ENCODE results near the gene EN2.

EN2 gene

GRCh38 chr7:155458878-155459699, 1.2 kb downstream of the EN2 start:
- no peak for DNase-seq (ENCODE audit: low read depth in 1 of 2, low spot score in 1 of 2)
- Histone ChIP-seq H3K4me3 (replicated peaks; ENCODE audit: insufficient read depth, low read length) (no peak overlapping the region), H3K27ac (replicated peaks) (no peak overlapping the region), H3K27me3 (ENCODE audit: insufficient read depth, poor library complexity, severe bottlenecking) (peaks cover 84% of the 10 kb centered on the region)
- no peak for TF ChIP-seq POLR2AphosphoS5 (IDR thresholded peaks at IDR 0.05; ENCODE audit: low read depth)
- TF ChIP-seq CTCF (IDR thresholded peaks at IDR 0.05; ENCODE audit: insufficient read depth, low read length) = no peak
- TF ChIP-seq SPI1 (IDR thresholded peaks at IDR 0.05; ENCODE audit: borderline replicate concordance, low read depth) = no peak
- TF ChIP-seq GABPA (IDR thresholded peaks at IDR 0.05; ENCODE audit: low read depth) = no peak
- no peak for TF ChIP-seq REST (IDR thresholded peaks at IDR 0.05; ENCODE audit: insufficient replicate concordance, low read depth)

GRCh38 chr7:155459700-155460461, 2.0 kb downstream of the EN2 start:
- H3K27me3 ChIP-seq (ENCODE audit: insufficient read depth, poor library complexity, severe bottlenecking) = peaks cover 84% of the 10 kb centered on the region
- no peak overlapping the region for H3K4me3 ChIP-seq (replicated peaks; ENCODE audit: insufficient read depth, low read length)
- DNase-seq (ENCODE audit: low read depth in 1 of 2, low spot score in 1 of 2) = no peak
- H3K27ac ChIP-seq (replicated peaks) = no peak overlapping the region
- TF ChIP-seq CTCF (IDR thresholded peaks at IDR 0.05; ENCODE audit: insufficient read depth, low read length) (no peak), REST (IDR thresholded peaks at IDR 0.05; ENCODE audit: insufficient replicate concordance, low read depth) (no peak), POLR2AphosphoS5 (IDR thresholded peaks at IDR 0.05; ENCODE audit: low read depth) (no peak), SPI1 (IDR thresholded peaks at IDR 0.05; ENCODE audit: borderline replicate concordance, low read depth) (no peak), GABPA (IDR thresholded peaks at IDR 0.05; ENCODE audit: low read depth) (no peak)

- no peak overlapping the region for H3K27ac ChIP-seq (replicated peaks)
- H3K27me3 ChIP-seq (ENCODE audit: insufficient read depth, poor library complexity, severe bottlenecking) = peaks cover 82% of the 10 kb centered on the region
- TF ChIP-seq REST (IDR thresholded peaks at IDR 0.05; ENCODE audit: insufficient replicate concordance, low read depth) (no peak), POLR2AphosphoS5 (IDR thresholded peaks at IDR 0.05; ENCODE audit: low read depth) (no peak), GABPA (IDR thresholded peaks at IDR 0.05; ENCODE audit: low read depth) (no peak), SPI1 (IDR thresholded peaks at IDR 0.05; ENCODE audit: borderline replicate concordance, low read depth) (no peak), CTCF (IDR thresholded peaks at IDR 0.05; ENCODE audit: insufficient read depth, low read length) (no peak)
- no peak for DNase-seq (ENCODE audit: low read depth in 1 of 2, low spot score in 1 of 2)
- no peak overlapping the region for H3K4me3 ChIP-seq (replicated peaks; ENCODE audit: insufficient read depth, low read length)
Measured at GRCh38 chr7:155460926-155461613, 3.1 kb downstream of the EN2 start.
